Measurements from ENCODE around the gene CITED2. TPM values are rescaled to one million over a fixed set of nuclear protein-coding genes. Genes with fewer than 3 reads are reported as not detected.

The CITED2 gene
- total and polyA plus RNA-seq, 2 of the 8 experiments (the other 6 are each of a cell fraction or from before 2014, with no cell fraction given), result 89.1 to 115 TPM

GRCh38 chr6:139423037-139423703 lies 48.7 kb upstream of the CITED2 start:
- H2BK12ac ChIP-seq (ENCODE audit: low read depth, low read length), result no peak overlapping the region
- H3K14ac ChIP-seq (ENCODE audit: insufficient read length), result no peak overlapping the region
- no peak overlapping the region for H3K18ac ChIP-seq (ENCODE audit: extremely low read depth, low read length)
- no peak overlapping the region for H3K4me2 ChIP-seq (ENCODE audit: insufficient read depth in 1 of 2, low read depth in 2 of 2, low read length in 2 of 2)
- no peak overlapping the region for H2BK20ac ChIP-seq (ENCODE audit: low read length)
- H4K8ac ChIP-seq (ENCODE audit: extremely low read depth, insufficient read depth, low read length), result no peak overlapping the region
- no peak overlapping the region for H3K4me3 ChIP-seq (ENCODE audit: extremely low read depth in 1 of 4, insufficient read depth in 2 of 4, low read depth in 3 of 4, low read length in 4 of 4)
- no peak overlapping the region for H3K23ac ChIP-seq (ENCODE audit: insufficient read length)
- no peak overlapping the region for H4K5ac ChIP-seq (ENCODE audit: insufficient read length, low read depth, low read length)
- no peak overlapping the region for H2BK120ac ChIP-seq (replicated peaks; ENCODE audit: low read depth, low read length)
- H2AFZ ChIP-seq (ENCODE audit: low read length), result no peak overlapping the region
- H2BK5ac ChIP-seq (ENCODE audit: low read depth, low read length), result no peak overlapping the region
- H3K4me1 ChIP-seq (replicated peaks in 1 of 4; ENCODE audit: control insufficient read depth in 3 of 4, insufficient read depth in 4 of 4, low read length in 3 of 4), result peaks cover 0 to 3% (median 0%) of the 10 kb centered on the region in 4 experiments; a peak in 1 of 7 replicates
- H3K36me3 ChIP-seq (ENCODE audit: control insufficient read depth in 2 of 4, insufficient read depth in 4 of 4, low read length in 3 of 4), result no peaks in the 10 kb centered on the region
- no peak overlapping the region for H2AK5ac ChIP-seq (ENCODE audit: low read depth, low read length)
- 91 to 100% methylated on average over 2 to 6 of the region's 6 CpGs for WGBS, 2 experiments (ENCODE audit: extremely low coverage in 1 of 2, insufficient coverage in 1 of 2, insufficient read length in 1 of 2, insufficient replicate concordance in 2 of 2, low coverage in 1 of 2, low lambda C conversion rate in 2 of 2, missing lambda C conversion rate in 1 of 2)
- POLR2A ChIA-PET (ENCODE audit: partially characterized antibody), result no interaction called here
- H3K4ac ChIP-seq (replicated peaks; ENCODE audit: insufficient read length, low read depth, low read length), result no peak overlapping the region
- no peaks in the 10 kb centered on the region for H3K9me3 ChIP-seq (ENCODE audit: insufficient read depth in 2 of 2, low read depth in 1 of 2, low read length in 1 of 2)
- no peaks in the 10 kb centered on the region for H3K27me3 ChIP-seq (replicated peaks in 1 of 4; ENCODE audit: control insufficient read depth in 3 of 4, extremely low read depth in 1 of 4, insufficient read depth in 3 of 4, low read length in 3 of 4)
- H3K79me1 ChIP-seq (ENCODE audit: low read depth, low read length), result no peaks in the 10 kb centered on the region
- DNase-seq (ENCODE audit: low read depth in 1 of 2, low spot score in 2 of 2), result no peak
- no peak overlapping the region for H2BK15ac ChIP-seq (ENCODE audit: low read length)
- H4K20me1 ChIP-seq (replicated peaks in 1 of 2; ENCODE audit: control insufficient read depth in 1 of 2, insufficient read depth in 2 of 2, low read length in 2 of 2), result no peaks in the 10 kb centered on the region
- H3K79me2 ChIP-seq (ENCODE audit: control insufficient read depth in 1 of 2, insufficient read depth in 2 of 2, low read length in 2 of 2), result no peaks in the 10 kb centered on the region
- no peaks in the 10 kb centered on the region for H3K23me2 ChIP-seq (ENCODE audit: low read depth, low read length)
- TF ChIP-seq ASH2L (IDR thresholded peaks at IDR 0.05; ENCODE audit: low read length) (no peak), TAF1 (IDR thresholded peaks at IDR 0.05; ENCODE audit: low read depth, low read length) (no peak), FOSL1 (IDR thresholded peaks at IDR 0.05; ENCODE audit: insufficient read depth, low read depth, low read length) (no peak), SUZ12 (IDR thresholded peaks at IDR 0.05; ENCODE audit: low read length) (no peak), NANOG (IDR thresholded peaks at IDR 0.05; ENCODE audit: insufficient read depth, low read depth, low read length, poor library complexity, severe bottlenecking) (no peak), CHD2 (IDR thresholded peaks at IDR 0.05; ENCODE audit: low read length) (no peak), CTCF (IDR thresholded peaks at IDR 0.05; ENCODE audit: control extremely low read depth in 1 of 3, insufficient read depth in 1 of 3, low read depth in 1 of 3, low read length in 3 of 3) (no peak)
- CTCF ChIA-PET (ENCODE audit: partially characterized antibody), result interaction anchor here (0.6 kb wide), 2 partner anchors 21 to 208 kb away, joined by 3 read pairs; no protein-coding TSS in a partner anchor
- H3K56ac ChIP-seq (replicated peaks; ENCODE audit: insufficient read length, low read depth, low read length), result no peak overlapping the region
- no peak for FAIRE-seq
- H3K9ac ChIP-seq (replicated peaks in 1 of 4; ENCODE audit: extremely low read depth in 1 of 4, low read depth in 3 of 4, low read length in 3 of 4), result no peak overlapping the region
- H3K27ac ChIP-seq (ENCODE audit: low read depth, low read length), result no peak overlapping the region
- H4K91ac ChIP-seq (replicated peaks; ENCODE audit: insufficient read length, low read length), result no peak overlapping the region
